Gastroesophageal sphincter (tissue), 4 donors: ENCODE results near the gene RHOT1. TPM values are rescaled to one million over a fixed set of nuclear protein-coding genes. Genes with fewer than 3 reads are reported as not detected.
"Not testable (repeated sequence)": the region's sequence is repeated elsewhere in the genome, so short reads cannot be mapped to it uniquely, and the experiment has no call there.

Source experiments
- ATAC-seq: fragments of 150-250 bp; one replicate; pipeline ENCODE4 v1.9.1; 2016; ENCODE audit warnings: mild to moderate bottlenecking, moderate library complexity
- H3K27ac ChIP-seq, 4 donors: fragments of 200-600 bp; sonication (generic) in 3 of 4; 1 replicate in 3 of 4; 2 replicates in 1 of 4; pipeline ENCODE4 v1.5.1; 2016 to 2019
- H3K27me3 ChIP-seq: fragments of 200-600 bp; sonication (generic); one replicate; pipeline ENCODE4 v1.5.1; 2019
- H3K36me3 ChIP-seq, 2 donors: fragments of 200-600 bp; sonication (generic); one replicate each; pipeline ENCODE4 v1.5.1; 2019; ENCODE audit warnings: control low read depth in 1 of 2
- H3K4me1 ChIP-seq, 3 donors: fragments of 200-600 bp; sonication (generic); 1 replicate in 2 of 3; 2 replicates in 1 of 3; pipeline ENCODE4 v1.5.1; 2016 to 2019; ENCODE audit warnings: control low read depth in 2 of 3
- H3K4me3 ChIP-seq, 2 donors: fragments of 200-600 bp; sonication (generic); one replicate each; pipeline ENCODE4 v1.5.1; 2019; ENCODE audit warnings: mild to moderate bottlenecking in 1 of 2, moderate library complexity in 1 of 2
- H3K9me3 ChIP-seq, 3 donors: fragments of 200-600 bp; sonication (generic); one replicate each; pipeline ENCODE4 v1.5.1; 2017 to 2019; ENCODE audit warnings: control low read depth in 2 of 3
- CTCF ChIP-seq, 4 experiments: fragments of 200-600 bp in 2 of 4; fragments of 450-650 bp in 2 of 4; sonication (generic) in 1 of 4; IDR thresholded peaks; one replicate each; pipeline ENCODE4 v1.5.1; 2017 to 2019; ENCODE audit warnings: antibody characterized with exemption in 4 of 4, mild to moderate bottlenecking in 2 of 4, moderate library complexity in 2 of 4
- EP300 ChIP-seq: sonication (generic); formaldehyde crosslinking; IDR thresholded peaks from one replicate; pipeline ENCODE4 v1.6.1; 2017; ENCODE audit warnings: antibody characterized with exemption, mild to moderate bottlenecking
- POLR2A ChIP-seq, 2 donors: fragments of 450-650 bp; IDR thresholded peaks; one replicate each; pipeline ENCODE4 v1.6.1; 2017; ENCODE audit warnings: antibody characterized with exemption in 2 of 2, mild to moderate bottlenecking in 2 of 2, moderate library complexity in 1 of 2
- POLR2AphosphoS5 ChIP-seq: sonication (generic); formaldehyde crosslinking; IDR thresholded peaks from one replicate; pipeline ENCODE4 v1.6.1; 2017; ENCODE audit warnings: antibody characterized with exemption
- WGBS, 2 donors: methylation state at CpG; one replicate each; pipeline ENCODE4 v1.1.5; 2018; ENCODE audit warnings: low coverage in 1 of 2; 5-methylcytosine and 5-hydroxymethylcytosine counted together
- total RNA-seq, 4 donors: library from RNA; depleted of rRNA; stranded (reverse); fragments of >200 nt; gene quantifications; one replicate each; pipeline ENCODE4 v1.1.0, GENCODE V29; 2016

RHOT1 gene
- 10 to 100 TPM; 34.4 to 58.3 (median 46.0) TPM for total RNA-seq

GRCh38 chr17:32142038-32142856 lies at the start of gene RHOT1:
TSS of gene RHOT1 (plus strand) at chr17:32142502. CDS start at chr17:32142693, 191 bp downstream.
- Histone ChIP-seq H3K4me3 (peak within 1 kb of the TSS; percentile 70 to 99), H3K9me3 (no peaks in the 10 kb centered on the region), H3K27ac (peak within 1 kb of the TSS; percentile 90 to 94 (median 91)), H3K27me3 (no peaks in the 10 kb centered on the region), H3K4me1 (peaks cover 2 to 39% (median 15%) of the 10 kb centered on the region in 3 donors), H3K36me3 (no peaks in the 10 kb centered on the region)
- WGBS, 2 donors, result 0 to 2% methylated on average over 6 to 9 of the region's 84 CpGs
- TF ChIP-seq EP300 (no peak), POLR2AphosphoS5 (peak; percentile 54), POLR2A (IDR thresholded peaks at IDR 0.05) (peak; percentile 39 to 48), CTCF (IDR thresholded peaks at IDR 0.05) (peak; percentile 44 to 83 (median 78))
- ATAC-seq, result peak; percentile 83

- TF ChIP-seq POLR2AphosphoS5, result no peak
- TF ChIP-seq POLR2A (IDR thresholded peaks at IDR 0.05), result no peak
- H3K27me3 ChIP-seq, result no peaks in the 10 kb centered on the region
- H3K36me3 ChIP-seq, result no peaks in the 10 kb centered on the region
- ATAC-seq, result no peak
- no peak overlapping the region for H3K4me3 ChIP-seq
- no peaks in the 10 kb centered on the region for H3K4me1 ChIP-seq
- no peak overlapping the region for H3K27ac ChIP-seq
- H3K9me3 ChIP-seq, result no peaks in the 10 kb centered on the region
- 63 to 75% methylated on average over 1 to 2 of the region's 2 CpGs for WGBS, 2 donors
Measured at GRCh38 chr17:32099686-32100085, 42.6 kb upstream of the RHOT1 start.

GRCh38 chr17:32100323-32100722 lies 42.0 kb upstream of the RHOT1 start:
- not testable (repeated sequence) for H3K36me3 ChIP-seq, ATAC-seq, H3K27ac ChIP-seq, H3K27me3 ChIP-seq, H3K9me3 ChIP-seq, H3K4me3 ChIP-seq, H3K4me1 ChIP-seq
- WGBS, 2 donors, result 88 to 94% methylated on average over 3 to 8 of the region's 8 CpGs

- no peaks in the 10 kb centered on the region for H3K27me3 ChIP-seq
- 44 to 63% methylated on average over 3 of the region's 8 CpGs for WGBS, 2 donors
- H3K4me3 ChIP-seq, result no peak overlapping the region
- no peaks in the 10 kb centered on the region for H3K36me3 ChIP-seq
- no peak for TF ChIP-seq POLR2A (IDR thresholded peaks at IDR 0.05)
- TF ChIP-seq EP300, result no peak
- no peak for TF ChIP-seq POLR2AphosphoS5
- TF ChIP-seq CTCF (IDR thresholded peaks at IDR 0.05), result no peak
- ATAC-seq, result no peak
- H3K27ac ChIP-seq, result no peak overlapping the region
- no peaks in the 10 kb centered on the region for H3K9me3 ChIP-seq
- no peaks in the 10 kb centered on the region for H3K4me1 ChIP-seq
Measured at GRCh38 chr17:32100971-32101631, 41.2 kb upstream of the RHOT1 start.

GRCh38 chr17:32102172-32102571 lies 40.1 kb upstream of the RHOT1 start:
- Histone ChIP-seq H3K4me3 (no peak overlapping the region), H3K36me3 (no peaks in the 10 kb centered on the region), H3K27ac (no peak overlapping the region), H3K9me3 (no peaks in the 10 kb centered on the region), H3K4me1 (no peaks in the 10 kb centered on the region), H3K27me3 (no peaks in the 10 kb centered on the region)
- WGBS, 2 donors, result 78% methylated on average over 3 of the region's 5 CpGs; no CpG with 5 or more reads in 1 of the 2 donors
- TF ChIP-seq CTCF (IDR thresholded peaks at IDR 0.05) (no peak), EP300 (no peak), POLR2A (IDR thresholded peaks at IDR 0.05) (no peak), POLR2AphosphoS5 (no peak)
- no peak for ATAC-seq
